ENCODE measurements around the gene DOCK4.

DNA sequence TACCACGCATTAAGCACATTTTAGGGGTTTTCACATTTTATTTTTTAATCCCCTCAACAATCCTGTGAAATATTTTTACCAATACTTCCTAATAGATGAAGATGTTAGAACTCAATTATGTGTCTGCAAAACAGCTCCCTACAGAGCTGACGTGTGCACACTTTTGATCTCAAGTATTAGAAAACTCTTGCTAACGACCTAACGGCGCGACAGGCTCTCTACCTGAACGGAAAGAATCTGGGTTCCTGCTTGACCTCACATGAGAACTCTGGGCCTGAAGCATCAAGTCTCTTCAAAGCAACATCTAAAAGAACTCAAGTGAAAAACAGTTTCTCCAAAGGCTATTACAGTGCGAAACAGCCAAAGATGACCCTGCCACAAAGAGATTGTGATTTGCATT lies 113.9 kb downstream of the DOCK4 start:
- TF ChIP-seq, protein P1, sequence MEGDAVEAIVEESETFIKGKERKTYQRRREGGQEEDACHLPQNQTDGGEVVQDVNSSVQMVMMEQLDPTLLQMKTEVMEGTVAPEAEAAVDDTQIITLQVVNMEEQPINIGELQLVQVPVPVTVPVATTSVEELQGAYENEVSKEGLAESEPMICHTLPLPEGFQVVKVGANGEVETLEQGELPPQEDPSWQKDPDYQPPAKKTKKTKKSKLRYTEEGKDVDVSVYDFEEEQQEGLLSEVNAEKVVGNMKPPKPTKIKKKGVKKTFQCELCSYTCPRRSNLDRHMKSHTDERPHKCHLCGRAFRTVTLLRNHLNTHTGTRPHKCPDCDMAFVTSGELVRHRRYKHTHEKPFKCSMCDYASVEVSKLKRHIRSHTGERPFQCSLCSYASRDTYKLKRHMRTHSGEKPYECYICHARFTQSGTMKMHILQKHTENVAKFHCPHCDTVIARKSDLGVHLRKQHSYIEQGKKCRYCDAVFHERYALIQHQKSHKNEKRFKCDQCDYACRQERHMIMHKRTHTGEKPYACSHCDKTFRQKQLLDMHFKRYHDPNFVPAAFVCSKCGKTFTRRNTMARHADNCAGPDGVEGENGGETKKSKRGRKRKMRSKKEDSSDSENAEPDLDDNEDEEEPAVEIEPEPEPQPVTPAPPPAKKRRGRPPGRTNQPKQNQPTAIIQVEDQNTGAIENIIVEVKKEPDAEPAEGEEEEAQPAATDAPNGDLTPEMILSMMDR (IDR thresholded peaks at IDR 0.05), result no peak
- no peak for TF ChIP-seq POLR2A (IDR thresholded peaks at IDR 0.05)

All from esophagus squamous epithelium (tissue), 4 donors.